HEK293 (cell line): ENCODE results near the gene TBC1D30.

Source experiments
- CTCF ChIP-seq: fragments of 450-650 bp; formaldehyde crosslinking; IDR thresholded peaks from 2 replicates; pipeline ENCODE4 v1.5.1; 2016; ENCODE audit warnings: missing biosample characterization, missing genetic modification characterization
- ZBTB11 ChIP-seq: fragments of 450-650 bp; formaldehyde crosslinking; conservative IDR thresholded peaks from 2 replicates; pipeline ENCODE4 v1.5.1; 2016; ENCODE audit warnings: low read depth, missing biosample characterization, missing genetic modification characterization
- ZNF354C ChIP-seq: fragments of 450-650 bp; formaldehyde crosslinking; IDR thresholded peaks from 2 replicates; pipeline ENCODE4 v1.5.1; 2016; ENCODE audit warnings: missing biosample characterization, missing genetic modification characterization, low read depth, borderline replicate concordance
- ZSCAN30 ChIP-seq: fragments of 450-650 bp; IDR thresholded peaks from 2 replicates; pipeline ENCODE4 v1.5.1; 2018; ENCODE audit warnings: missing biosample characterization, mild to moderate bottlenecking, missing genetic modification characterization, moderate library complexity

GRCh38 chr12:64923536-64923935, 99.1 kb downstream of the TBC1D30 start:
- TF ChIP-seq ZSCAN30 (no peak), ZBTB11 (tag by site-specific recombination) (no peak), ZNF354C (tag by site-specific recombination) (no peak), CTCF (no peak)
